Measurements from ENCODE around the gene ULK1.

ULK1 gene

GRCh38 chr12:131962069-131962468 is 67.6 kb downstream of the ULK1 start:
- no peak overlapping the region for H3K9ac ChIP-seq
- H3K27ac ChIP-seq, result no peak overlapping the region
- TF ChIP-seq CTCF (IDR thresholded peaks at IDR 0.05), result no peak
- no peak overlapping the region for H3K4me2 ChIP-seq (ENCODE audit: low read length)
- H3K79me2 ChIP-seq, result peaks cover 26% of the 10 kb centered on the region
- H3K27me3 ChIP-seq (ENCODE audit: control insufficient read depth, insufficient read depth, low read length), result no peaks in the 10 kb centered on the region
- no peaks in the 10 kb centered on the region for H3K9me3 ChIP-seq (ENCODE audit: control insufficient read depth, low read length)
- H2AFZ ChIP-seq, result no peak overlapping the region
- no peak overlapping the region for H3K4me3 ChIP-seq (ENCODE audit: low read depth, low read length)
- peaks cover 9% of the 10 kb centered on the region for H3K4me1 ChIP-seq
- H3K36me3 ChIP-seq (ENCODE audit: control insufficient read depth, insufficient read depth, low read length), result no peaks in the 10 kb centered on the region

GRCh38 chr12:131963381-131963780 is 69.0 kb downstream of the ULK1 start:
- H3K79me2 ChIP-seq, result peaks cover 22% of the 10 kb centered on the region
- H3K9ac ChIP-seq, result no peak overlapping the region
- no peak for TF ChIP-seq CTCF (IDR thresholded peaks at IDR 0.05)
- no peak overlapping the region for H3K27ac ChIP-seq
- H3K36me3 ChIP-seq (ENCODE audit: control insufficient read depth, insufficient read depth, low read length), result no peaks in the 10 kb centered on the region
- H3K4me3 ChIP-seq (ENCODE audit: low read depth, low read length), result no peak overlapping the region
- H2AFZ ChIP-seq, result no peak overlapping the region
- H3K4me2 ChIP-seq (ENCODE audit: low read length), result no peak overlapping the region
- H3K4me1 ChIP-seq, result peaks cover 3% of the 10 kb centered on the region
- no peaks in the 10 kb centered on the region for H3K9me3 ChIP-seq (ENCODE audit: control insufficient read depth, low read length)
- no peaks in the 10 kb centered on the region for H3K27me3 ChIP-seq (ENCODE audit: control insufficient read depth, insufficient read depth, low read length)

GRCh38 chr12:131965073-131965472 is 70.7 kb downstream of the ULK1 start:
- no peak for TF ChIP-seq CTCF (IDR thresholded peaks at IDR 0.05)
- Histone ChIP-seq H3K4me3 (ENCODE audit: low read depth, low read length) (no peak overlapping the region), H3K27ac (no peak overlapping the region), H3K27me3 (ENCODE audit: control insufficient read depth, insufficient read depth, low read length) (no peaks in the 10 kb centered on the region), H3K36me3 (ENCODE audit: control insufficient read depth, insufficient read depth, low read length) (no peaks in the 10 kb centered on the region), H3K4me2 (ENCODE audit: low read length) (no peak overlapping the region), H3K4me1 (peaks cover 3% of the 10 kb centered on the region), H3K9ac (no peak overlapping the region), H3K79me2 (peaks cover 21% of the 10 kb centered on the region), H3K9me3 (ENCODE audit: control insufficient read depth, low read length) (no peaks in the 10 kb centered on the region), H2AFZ (no peak overlapping the region)

GRCh38 chr12:131971226-131971625 is 76.8 kb downstream of the ULK1 start:
- peaks cover 54% of the 10 kb centered on the region for H3K79me2 ChIP-seq
- no peaks in the 10 kb centered on the region for H3K27me3 ChIP-seq (ENCODE audit: control insufficient read depth, insufficient read depth, low read length)
- no peaks in the 10 kb centered on the region for H3K9me3 ChIP-seq (ENCODE audit: control insufficient read depth, low read length)
- H2AFZ ChIP-seq, result no peak overlapping the region
- H3K4me1 ChIP-seq, result no peaks in the 10 kb centered on the region
- H3K27ac ChIP-seq, result no peak overlapping the region
- H3K4me3 ChIP-seq (ENCODE audit: low read depth, low read length), result no peak overlapping the region
- H3K36me3 ChIP-seq (ENCODE audit: control insufficient read depth, insufficient read depth, low read length), result no peaks in the 10 kb centered on the region
- no peak for TF ChIP-seq CTCF (IDR thresholded peaks at IDR 0.05)
- no peak overlapping the region for H3K9ac ChIP-seq
- H3K4me2 ChIP-seq (ENCODE audit: low read length), result no peak overlapping the region
